Caki2 (cell line): Measurements from ENCODE around the gene NPIPB2. TPM values are rescaled to one million over a fixed set of nuclear protein-coding genes. Genes with fewer than 3 reads are reported as not detected.

Experiments used
- DNase-seq: peaks from one replicate; pipeline ENCODE4 v3.0.0-alpha.2; 2015; ENCODE audit warnings: low read depth
- in situ Hi-C: cut with HindIII; loops from 2 replicates; pipeline ENCODE4 v1.10.0; 2016; ENCODE audit warnings: low sequenced_read_pairs, low pct_unique_long_range_greater_than_20kb, mixed read lengths
- total RNA-seq: library from RNA; depleted of rRNA; stranded (reverse); fragments of >200 nt; shearing (Covaris generic); gene quantifications from 2 replicates; pipeline ENCODE4 v1.2.3, GENCODE V29; 2014; ENCODE audit warnings: low replicate concordance

NPIPB2 gene
- total RNA-seq, 1 experiment from 2014 or later, result 9.5 TPM

- in situ Hi-C loops, result loop anchor here (10.0 kb wide), 1 partner anchor 90 kb away; no protein-coding TSS in a partner anchor
- DNase-seq, result peak; percentile 35
Measured at GRCh38 chr16:11914210-11915113, 27.4 kb downstream of the NPIPB2 start.

GRCh38 chr16:11913425-11914079 is 28.3 kb downstream of the NPIPB2 start:
- DNase-seq, result peak; percentile 38
- in situ Hi-C loops, result loop anchor here (10.0 kb wide), 1 partner anchor 91 kb away; no protein-coding TSS in a partner anchor

- DNase-seq, result no peak
- in situ Hi-C loops, result loop anchor here (10.0 kb wide), 1 partner anchor 95 kb away; no protein-coding TSS in a partner anchor
Measured at GRCh38 chr16:11909653-11910545, 31.9 kb downstream of the NPIPB2 start.

- in situ Hi-C loops, result no loop called here
Measured at GRCh38 chr16:11907160-11907970, 34.5 kb downstream of the NPIPB2 start.

GRCh38 chr16:11903906-11904305 is 37.9 kb downstream of the NPIPB2 start:
- DNase-seq, result no peak
- in situ Hi-C loops, result no loop called here

More at GRCh38 chr16:11907160-11907970, 34.5 kb downstream of the NPIPB2 start:
- no peak for DNase-seq

- in situ Hi-C loops, result no loop called here
- DNase-seq, result no peak
Measured at GRCh38 chr16:11901091-11901490, 40.8 kb downstream of the NPIPB2 start.

- DNase-seq, result no peak
- in situ Hi-C loops, result no loop called here
Measured at GRCh38 chr16:11896486-11897176, 45.2 kb downstream of the NPIPB2 start.

- in situ Hi-C loops, result no loop called here
Measured at GRCh38 chr16:11893571-11893970, 48.3 kb downstream of the NPIPB2 start.

GRCh38 chr16:11892761-11893160 is 49.1 kb downstream of the NPIPB2 start:
- in situ Hi-C loops, result no loop called here

More at GRCh38 chr16:11893571-11893970, 48.3 kb downstream of the NPIPB2 start:
- no peak for DNase-seq

GRCh38 chr16:11890231-11890965 is 51.4 kb downstream of the NPIPB2 start:
- in situ Hi-C loops, result no loop called here
- DNase-seq, result no peak

More at GRCh38 chr16:11892761-11893160, 49.1 kb downstream of the NPIPB2 start:
- DNase-seq, result no peak

GRCh38 chr16:11886881-11887280 is 55.0 kb downstream of the NPIPB2 start:
- in situ Hi-C loops, result no loop called here
- no peak for DNase-seq

GRCh38 chr16:11884035-11884434 is 57.8 kb downstream of the NPIPB2 start:
- in situ Hi-C loops, result no loop called here

GRCh38 chr16:11880007-11880406 is 61.8 kb downstream of the NPIPB2 start:
- in situ Hi-C loops, result no loop called here
- no peak for DNase-seq

More at GRCh38 chr16:11884035-11884434, 57.8 kb downstream of the NPIPB2 start:
- no peak for DNase-seq

- no peak for DNase-seq
- in situ Hi-C loops, result no loop called here
Measured at GRCh38 chr16:11877374-11877773, 64.5 kb downstream of the NPIPB2 start.
